OCI-M1 (cell line): Measurements from ENCODE around the gene SACM1L.
A peak's percentile ranks its signal among the peaks of the same experiment; 100 is the strongest.
"Not testable (repeated sequence)": the region's sequence is repeated elsewhere in the genome, so short reads cannot be mapped to it uniquely, and the experiment has no call there.

Experiments
- DNase-seq: peaks from one replicate; lab custom pipeline; 2025; lab: John Stamatoyannopoulos, UW

SACM1L gene

DNA sequence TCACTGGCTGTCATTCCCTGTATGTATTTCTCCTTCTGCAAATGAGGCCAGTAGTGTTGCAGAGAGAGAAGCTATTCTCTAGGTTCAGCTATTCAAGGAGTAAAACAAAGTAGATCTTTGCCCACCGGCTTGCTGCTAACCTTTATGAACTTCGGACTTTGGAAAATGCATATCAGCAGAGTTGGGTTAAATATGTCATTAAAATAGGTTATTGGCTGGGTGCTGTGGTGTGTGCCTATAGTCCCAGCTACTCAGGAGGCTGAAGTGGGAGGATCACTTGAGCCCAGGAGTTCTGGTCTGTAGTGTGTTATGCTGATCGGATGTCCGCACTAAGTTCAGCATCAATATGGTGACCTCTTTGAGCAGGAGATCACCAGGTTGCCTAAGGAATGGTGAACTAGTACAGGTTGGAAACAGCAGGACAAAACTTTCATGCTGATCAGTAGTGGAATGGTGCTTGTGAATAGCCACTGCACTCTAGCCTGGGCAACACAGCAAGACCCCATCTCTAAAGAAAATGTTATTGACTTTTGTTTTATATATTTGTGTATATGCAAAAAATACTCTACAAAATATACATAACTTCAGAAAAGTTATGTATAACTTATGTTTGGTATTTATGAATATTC is 53.4 kb downstream of the SACM1L start:
- DNase-seq, result no peak

DNA sequence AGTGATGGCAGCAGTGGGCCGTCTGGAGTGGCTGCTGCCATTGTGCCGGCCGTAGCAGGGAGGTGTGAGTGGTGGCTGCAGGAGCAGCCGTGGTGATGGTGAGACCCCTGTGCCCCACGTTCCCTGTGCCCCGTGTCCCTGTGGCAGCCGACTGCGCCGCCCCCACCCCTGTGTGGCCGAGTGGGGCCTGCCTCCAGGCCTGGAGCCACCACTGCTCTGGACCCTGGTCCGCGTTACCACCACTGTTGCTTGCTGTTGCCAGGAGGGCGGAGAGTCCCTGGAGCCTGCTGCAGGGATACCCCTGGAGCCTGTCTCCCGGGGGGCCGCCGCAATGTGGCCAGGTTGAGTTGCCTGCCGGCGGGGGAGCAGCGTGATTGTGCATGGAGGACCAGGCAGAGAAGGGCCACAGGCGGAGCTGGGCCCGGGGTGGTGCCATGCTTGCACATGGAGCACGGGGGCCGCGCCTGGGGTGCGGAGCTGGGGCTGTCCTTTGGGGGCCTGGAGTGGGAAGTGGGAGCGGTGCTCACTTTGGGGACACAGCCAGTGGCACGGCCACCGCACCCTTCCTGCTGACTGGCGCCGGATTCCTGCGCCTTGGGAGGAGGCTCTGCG is 57.1 kb downstream of the SACM1L start:
- DNase-seq, result no peak

DNA sequence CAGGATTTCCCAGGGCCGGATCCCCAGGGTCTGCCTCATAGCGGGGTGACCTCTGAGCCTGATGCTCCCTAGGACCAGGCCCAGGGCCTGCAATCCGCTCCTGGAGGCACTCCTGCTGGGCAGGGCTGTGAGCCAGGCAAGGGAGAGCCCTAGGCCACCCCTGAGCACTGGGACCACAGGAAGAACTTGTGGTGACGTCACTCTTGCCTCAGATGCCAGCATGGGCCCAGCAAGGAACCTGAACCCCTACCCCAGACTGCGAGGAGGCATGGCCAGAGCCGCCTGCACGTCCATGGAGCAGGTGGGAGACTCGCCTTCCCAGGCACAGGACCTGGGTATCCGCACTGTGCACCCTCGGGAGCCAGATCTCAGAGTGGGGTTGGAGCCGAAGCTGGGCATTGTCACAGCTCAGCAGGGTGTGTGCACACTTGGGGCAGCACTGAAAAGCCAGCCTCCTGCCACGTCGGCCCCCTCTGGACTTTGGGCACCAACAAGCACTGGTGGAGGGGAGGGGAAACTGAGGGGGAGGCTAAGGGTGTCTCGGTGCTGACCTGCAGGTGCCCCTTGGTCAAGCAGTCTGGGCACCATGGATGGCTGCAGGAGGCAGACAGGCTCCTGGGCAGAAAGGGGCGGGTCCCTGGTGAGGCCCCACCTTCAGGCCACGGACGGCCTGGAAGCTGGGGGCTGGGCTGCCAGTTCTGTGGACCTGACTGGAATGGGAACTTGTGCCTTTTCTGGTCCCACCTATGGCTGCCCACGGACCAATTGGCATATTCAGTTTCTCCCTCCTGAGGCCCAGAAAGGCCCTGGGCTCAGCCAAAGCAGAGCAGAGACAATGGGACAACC is 57.8 kb downstream of the SACM1L start:
- DNase-seq, result no peak

DNA sequence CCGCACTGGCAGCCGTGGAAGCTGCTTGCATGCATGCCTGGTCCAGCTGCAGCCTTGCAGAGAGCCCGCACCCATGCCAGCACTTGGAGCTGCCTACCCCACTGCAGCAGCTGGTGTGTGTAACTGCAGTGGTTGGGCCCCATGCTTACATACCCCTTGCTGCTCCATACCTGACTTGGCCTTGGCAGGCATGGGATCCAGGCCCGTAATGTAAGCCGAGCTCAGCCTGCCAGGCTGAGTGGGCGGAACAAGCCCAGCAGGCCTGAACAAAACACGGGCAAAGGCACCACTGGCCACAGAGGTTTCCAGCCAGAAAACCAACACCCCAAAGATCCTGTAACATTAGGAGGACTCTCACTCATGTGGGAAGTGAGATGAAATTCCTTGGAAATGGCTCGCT is 58.9 kb downstream of the SACM1L start:
- DNase-seq, result no peak

DNA sequence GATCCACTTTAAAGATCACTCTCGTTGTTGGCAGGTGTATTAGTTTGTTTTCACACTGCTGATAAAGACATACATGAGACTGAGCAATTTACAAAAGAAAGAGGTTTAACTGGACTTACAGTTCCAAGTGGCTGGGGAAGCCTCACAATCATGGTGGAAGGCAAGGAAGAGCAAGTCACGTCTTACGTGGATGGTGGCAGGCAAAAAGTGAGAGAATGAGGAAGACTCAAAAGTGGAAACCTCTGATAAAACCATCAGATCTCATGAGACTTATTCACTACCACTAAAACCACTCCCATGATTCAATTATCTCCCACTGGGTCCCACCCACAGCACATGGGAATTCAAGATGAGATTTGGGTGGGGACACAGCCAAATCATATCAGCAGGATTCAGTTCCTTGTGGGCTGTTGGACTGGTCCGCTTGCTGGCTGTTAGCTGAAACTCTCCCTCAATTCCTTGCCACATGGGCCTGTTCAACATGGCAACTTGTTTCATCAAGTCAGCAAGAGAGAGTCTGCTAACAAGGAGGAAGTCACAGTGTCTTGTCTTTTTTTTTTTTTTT is 59.9 kb downstream of the SACM1L start:
- DNase-seq, result peak; percentile 32

DNA sequence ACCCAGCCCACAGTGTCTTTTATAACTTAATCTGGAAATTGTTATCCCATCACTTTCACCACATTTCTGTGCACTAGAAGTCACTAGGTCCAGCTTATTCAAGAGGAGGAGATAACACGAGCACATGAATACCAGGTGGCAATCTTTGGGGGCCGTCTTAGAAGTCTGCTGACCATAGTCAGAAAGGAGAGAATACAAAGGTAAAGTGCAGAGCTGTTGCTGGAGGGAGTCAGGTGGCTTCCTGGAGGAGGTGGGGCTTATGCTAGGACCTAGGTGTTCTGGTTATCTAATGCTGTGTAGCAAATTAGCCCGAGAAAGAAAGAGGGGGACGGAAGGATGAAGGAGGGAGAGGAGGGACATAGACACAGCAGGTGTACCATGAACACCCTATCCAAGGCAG is 60.7 kb downstream of the SACM1L start:
- no peak for DNase-seq

DNA sequence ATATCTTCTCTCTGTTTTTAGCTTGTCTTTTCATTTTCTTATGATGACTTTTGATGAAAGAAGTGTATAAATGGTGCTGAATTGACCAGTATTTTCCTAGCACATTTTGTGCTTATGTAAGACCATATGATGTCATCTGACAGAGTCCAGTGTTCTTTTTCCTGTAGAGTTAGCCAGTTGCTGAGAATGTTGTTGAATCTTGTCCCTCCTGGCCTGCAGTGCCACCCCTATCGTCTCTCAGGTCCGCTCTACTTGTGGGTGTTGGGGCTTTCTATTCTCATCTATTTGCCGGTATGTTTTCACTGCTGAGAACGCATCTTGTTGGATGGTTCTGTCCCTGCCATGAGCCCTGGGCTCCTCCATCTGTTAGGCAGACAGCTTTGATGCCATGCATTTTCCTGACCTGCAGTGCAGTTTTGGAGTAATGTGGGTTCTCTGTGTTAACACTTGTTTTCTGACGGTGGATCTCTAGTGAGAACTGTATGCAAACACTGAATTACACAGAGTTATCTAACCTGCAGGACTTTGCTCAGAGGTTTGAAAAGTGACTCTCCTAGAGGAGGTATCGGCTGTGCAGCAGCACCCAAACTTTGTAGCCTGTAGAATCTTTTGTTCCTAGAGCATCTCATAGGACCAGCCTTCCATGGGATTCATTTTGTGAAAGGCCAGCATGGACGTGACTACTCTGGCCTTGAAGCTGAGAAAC is 62.5 kb downstream of the SACM1L start:
- no peak for DNase-seq

DNA sequence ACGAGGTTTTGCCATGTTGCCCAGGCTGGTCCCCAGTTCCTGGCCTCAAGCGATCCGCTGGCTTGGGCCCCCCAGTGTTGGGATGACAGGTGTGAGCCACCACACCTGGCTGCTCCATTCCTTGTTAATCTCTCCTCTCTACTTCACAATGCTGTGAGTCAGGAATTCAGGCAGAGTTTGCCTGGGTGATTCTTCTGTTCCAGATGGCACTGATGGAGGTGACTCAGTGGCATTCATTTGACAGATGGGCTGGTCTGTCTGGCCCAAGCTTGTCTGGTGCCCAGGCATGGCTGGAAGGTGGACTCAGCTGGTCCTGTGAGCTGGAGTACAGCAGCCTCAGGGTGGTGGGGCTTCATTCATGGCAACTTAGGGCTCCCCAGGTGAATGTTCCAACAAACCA is 63.9 kb downstream of the SACM1L start:
- DNase-seq, result no peak

DNA sequence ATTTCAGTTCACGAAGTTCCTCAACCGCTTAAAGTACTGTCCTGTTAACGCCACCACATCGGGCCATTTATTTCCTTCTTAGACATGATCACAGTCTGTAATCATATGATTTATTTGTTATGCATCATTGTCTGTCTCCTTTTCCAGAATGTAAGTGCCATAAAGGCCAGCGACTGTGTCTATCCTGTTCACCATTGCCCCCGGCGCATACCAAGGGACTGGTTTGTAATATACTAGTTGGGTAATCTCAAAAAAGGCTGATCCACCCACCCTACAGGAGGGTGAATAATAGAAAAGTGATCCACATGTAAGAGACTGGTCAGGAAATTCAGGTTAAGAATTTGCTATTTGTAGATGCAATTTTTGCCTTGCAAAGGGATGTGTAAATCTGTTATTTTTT is 65.3 kb downstream of the SACM1L start:
- DNase-seq, result no peak

DNA sequence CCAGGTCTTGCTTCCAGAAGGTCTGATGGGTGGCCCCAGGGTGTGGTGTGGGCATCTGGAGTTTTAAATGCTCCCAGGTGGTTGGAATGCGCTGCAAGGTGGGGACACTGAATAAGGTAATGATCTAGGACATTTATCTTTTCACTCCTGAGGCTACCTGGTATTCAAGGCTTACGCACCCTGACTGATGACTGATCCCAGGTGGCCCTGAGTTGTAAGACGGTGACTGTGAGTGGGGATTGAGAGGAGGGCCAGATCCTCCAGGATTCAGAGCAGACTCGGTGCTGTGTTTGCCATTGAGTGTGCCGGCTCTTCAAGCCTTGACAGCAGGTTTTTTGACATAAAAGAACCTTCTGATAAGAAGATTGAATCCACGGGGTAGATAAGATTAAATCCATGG is 66.9 kb downstream of the SACM1L start:
- DNase-seq, result no peak

DNA sequence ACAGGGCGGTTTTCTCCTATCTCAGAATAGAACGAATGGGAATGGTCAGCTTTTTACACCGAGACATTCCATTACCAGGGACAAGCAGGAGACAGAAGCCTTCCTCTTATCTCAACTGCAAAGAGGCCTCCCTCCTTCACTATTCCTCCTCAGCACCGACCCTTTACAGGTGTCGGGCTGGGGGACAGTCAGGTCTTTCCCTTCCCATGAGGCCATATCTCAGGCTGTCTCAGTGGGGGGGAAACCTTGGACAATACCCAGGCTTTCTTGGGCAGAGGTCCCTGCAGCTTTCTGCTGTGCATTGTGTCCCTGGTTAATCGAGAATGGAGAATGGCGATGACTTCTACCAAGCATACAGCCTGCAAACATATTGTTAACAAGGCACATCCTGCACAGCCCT is 67.9 kb downstream of the SACM1L start:
- DNase-seq, result not testable (repeated sequence)

DNA sequence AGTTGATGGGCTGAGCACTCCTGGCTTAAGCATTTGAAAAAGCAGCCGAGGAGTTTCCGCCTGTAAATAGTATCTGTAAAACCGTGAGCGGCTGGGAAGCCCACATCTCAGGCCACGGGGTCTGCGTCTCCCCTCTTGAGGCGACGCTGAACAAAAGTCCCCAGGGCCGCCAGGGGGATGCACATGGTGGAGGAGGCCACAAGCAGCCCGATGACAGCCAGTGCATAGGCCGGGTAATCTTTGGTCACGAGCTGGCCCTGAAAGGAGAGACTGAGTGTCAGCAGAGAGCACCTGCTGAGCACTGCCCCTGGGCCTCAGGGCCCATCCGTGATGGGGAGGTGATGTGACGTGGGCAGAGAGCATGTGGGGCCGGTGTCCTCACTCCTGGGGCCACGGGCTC is 69.7 kb downstream of the SACM1L start:
- no peak for DNase-seq

DNA sequence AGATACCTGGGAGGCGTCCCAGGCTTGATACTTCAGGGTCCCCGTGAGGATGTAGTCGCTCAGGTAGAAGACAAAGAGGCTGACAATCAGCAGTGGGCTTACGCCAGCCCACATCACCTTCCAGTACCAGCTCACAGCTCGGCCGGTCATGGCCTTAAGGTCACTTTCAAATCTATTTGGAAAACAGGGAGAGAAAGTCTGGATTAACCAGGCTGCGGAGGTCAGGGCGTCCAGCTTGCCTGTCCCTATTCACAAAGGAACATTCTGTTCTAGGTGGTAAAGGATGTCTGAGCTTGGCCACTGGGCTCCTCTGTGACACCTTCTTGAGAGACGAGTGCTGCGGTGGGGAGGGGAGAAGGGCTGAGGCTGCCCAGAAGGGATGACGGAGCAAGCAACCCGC is 70.7 kb downstream of the SACM1L start:
- no peak for DNase-seq

DNA sequence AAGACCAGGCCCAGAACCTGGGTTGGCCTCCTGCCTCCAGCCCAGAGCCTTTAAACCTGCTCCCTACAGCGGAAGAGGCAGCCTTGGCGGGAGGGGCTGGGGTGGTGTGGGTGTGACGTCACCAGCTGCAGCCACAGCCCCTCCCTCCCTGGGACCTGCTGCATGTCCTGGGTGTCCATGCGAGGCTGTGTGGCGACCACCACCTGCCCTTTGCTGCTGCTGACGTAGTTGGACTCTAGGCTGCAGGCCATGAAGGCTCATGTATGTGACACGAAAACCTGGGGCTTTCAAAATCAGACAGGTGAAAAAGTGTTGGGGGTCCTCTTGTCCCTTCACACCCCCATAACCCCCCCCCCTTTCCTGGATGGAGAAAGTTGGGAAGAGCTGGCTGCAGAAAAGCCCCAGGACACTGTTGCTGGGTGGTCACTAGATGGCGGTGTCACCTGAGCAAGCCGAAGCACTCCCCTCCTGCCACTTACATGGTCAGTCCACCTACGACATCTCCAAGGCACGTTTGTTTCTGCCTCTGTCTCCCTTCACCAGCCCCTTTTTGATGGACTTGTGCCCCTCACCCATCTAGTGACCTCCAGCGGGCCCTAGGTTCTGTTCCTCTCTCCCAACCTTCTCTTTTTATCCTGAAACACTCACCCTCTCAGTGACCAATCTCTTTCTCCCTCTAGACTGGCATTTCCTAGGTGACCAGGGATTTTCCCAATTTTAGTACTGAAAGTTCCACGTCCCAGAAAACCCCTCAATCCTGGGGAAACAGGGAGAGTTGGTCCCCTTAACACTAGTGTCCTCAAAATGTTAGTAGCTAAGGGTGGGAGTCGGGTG is 71.9 kb downstream of the SACM1L start:
- peak; percentile 63 for DNase-seq

DNA sequence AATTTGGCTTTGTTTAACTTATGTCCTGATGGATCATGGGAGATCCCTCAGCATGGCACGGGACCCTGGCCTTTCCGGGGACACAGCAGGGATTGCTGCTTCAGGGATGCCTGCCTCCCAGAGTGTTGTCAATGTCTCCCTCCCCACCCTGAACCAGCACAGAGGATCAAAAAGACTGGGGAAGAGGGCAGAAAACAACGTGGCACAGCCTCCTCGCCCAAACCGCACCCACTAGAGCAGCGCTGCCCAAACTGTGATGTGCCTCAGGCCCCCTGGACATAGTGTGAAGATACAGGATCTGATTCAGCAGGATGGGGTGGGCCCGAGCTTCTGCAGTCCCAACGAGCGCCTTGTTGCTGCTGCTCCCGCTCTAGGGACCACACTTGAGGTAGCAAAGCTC is 72.6 kb downstream of the SACM1L start:
- no peak for DNase-seq

DNA sequence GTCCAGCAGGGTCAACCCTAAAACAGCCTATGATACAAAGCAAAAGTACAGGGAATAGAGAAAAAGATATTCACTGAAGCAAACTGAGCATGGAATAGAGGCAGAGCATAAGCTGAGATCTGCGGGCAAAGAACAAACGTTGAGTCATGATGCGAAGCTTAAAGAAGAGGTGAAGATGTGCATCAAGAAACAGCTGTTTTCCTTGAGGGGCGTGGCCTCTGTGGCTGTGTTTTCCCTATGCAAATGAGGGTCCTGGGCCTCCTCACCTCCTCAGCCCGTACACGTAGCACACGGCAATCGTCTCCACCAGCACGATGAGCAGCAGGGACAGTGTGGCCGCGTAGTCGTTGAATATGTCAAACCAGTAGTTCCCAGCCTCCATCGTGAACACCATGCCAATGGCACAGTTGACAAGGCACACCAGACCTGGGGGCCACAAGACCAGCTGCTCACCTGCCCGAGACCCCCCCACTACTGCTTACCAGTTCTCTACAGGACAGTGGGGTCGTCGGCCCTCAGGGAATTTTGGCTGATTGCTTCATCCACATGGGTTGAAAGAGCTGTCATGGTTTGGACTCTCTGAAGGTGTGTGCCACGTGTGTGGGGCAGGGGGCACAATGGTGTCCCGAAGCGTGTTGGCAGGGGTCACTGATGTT is 73.6 kb downstream of the SACM1L start:
- DNase-seq, result no peak

DNA sequence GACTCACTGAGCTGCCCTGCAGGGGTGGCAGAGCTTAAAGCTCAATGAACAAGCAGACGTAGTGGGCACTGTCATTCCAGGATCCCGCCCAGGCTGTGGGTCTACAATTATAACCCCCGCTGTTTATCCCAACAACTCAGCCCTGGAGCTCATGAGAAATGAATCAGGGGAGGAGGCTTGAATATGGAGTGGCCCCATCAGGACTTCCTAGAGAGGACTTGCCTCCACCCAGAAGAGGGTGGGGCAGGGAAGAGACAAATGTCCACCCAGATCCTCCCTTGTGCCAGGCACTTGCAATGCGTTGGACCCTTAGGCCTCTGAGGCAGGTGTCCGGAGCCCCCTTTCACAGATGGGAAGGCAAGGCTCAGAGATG is 74.1 kb downstream of the SACM1L start:
- no peak for DNase-seq

DNA sequence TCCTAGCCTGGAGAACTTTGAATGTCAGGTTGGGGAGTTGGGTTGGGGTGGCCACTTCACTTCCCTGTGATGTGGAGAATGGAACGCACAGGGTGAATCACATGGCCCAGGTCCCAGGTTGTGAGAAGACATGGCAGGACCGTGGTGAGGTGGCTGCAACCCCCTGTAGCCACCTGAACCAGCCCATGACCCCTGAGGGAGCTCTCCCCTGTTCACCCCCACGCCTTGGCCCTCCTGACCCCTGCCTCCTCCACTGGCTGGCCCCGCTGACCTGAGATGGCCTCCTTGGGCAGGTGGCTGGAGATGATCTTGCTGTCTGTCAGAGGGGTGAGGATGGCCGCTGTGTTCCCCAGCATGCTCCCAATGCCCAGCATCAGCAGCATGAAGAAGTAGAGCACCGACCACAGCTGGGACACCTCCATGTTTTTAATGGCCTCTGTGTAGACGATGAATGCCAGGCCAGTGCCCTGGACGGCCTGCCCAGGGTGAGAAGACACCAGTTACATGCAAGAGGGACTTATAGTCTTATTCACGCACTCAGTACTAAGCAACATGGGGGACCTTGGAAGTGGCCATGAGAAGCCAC is 76.2 kb downstream of the SACM1L start:
- DNase-seq, result no peak

DNA sequence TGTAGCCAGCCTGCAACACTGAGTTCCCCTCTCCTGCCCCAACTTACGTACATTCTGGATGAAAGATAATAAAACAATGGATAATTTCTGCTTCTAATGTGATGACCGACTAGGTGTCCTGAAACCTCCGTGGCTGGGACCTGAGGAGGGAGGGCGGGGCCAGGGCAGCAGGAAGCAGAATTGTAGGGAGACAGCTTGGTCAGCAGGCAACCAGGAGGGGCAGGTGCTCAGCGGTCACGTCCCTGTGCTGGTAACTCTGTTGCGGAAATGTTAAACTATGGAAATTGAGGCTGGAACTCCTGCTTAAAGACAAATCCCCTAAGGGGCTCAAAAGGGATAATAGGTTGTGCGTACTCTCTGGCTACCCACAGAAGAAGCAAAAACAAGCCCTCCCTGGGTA is 76.8 kb downstream of the SACM1L start:
- no peak for DNase-seq

DNA sequence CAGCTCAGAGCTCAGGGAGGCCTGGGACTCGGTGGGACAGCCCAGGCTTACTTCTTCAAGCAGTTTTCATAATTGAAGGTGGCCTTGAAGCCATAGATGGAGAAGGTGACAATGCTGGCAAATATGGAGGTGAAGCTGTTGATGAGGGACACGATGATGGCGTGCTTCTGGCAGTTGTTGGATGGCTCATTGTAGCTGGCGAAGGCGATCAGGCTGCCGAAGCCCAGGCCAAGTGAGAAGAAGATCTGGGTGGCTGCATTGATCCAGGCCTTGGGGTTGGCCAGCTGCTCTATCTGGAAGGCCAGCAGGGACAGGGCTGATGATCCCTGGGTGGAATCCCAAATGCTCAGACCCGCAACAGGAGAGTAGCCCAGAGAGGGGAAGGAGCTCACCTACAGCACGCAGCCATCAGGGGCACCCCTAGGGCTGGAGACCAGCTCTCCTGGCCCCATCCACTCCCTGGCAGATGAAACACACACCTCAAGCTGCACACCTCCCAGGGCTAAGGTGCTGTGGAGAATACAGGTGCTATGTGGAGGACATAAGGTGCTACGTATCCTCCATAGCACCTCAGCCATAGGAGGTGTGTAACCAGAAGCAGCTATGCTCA is 82.1 kb downstream of the SACM1L start:
- DNase-seq, result no peak
